ENCODE measurements around the gene MLKL.
A peak's percentile ranks its signal among the peaks of the same experiment; 100 is the strongest.
"Not testable (repeated sequence)": the region's sequence is repeated elsewhere in the genome, so short reads cannot be mapped to it uniquely, and the experiment has no call there.

The MLKL gene

DNA sequence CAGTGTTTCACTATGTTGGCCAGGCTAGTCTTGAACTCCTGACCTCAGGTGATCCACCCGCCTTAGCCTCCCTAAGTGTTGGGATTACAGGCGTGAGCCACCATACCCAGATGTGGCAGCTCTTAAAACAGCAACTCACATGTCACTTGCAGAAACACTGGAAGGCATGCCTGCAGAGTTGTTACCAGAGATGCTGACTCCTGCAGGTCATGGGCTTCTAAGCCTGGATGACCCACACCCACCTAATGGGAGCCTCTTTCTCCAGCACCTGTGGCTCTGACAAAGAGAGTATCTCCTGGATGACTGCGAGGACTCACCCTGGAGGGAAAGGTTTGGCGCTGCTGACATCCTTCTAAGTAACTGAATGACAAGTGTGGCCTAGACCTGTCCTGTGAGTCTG is 22.8 kb downstream of the MLKL start:
- no peaks in the 10 kb centered on the region for H3K27me3 ChIP-seq
- no peaks in the 10 kb centered on the region for H3K9me3 ChIP-seq
- no peak overlapping the region for H3K27ac ChIP-seq
- H3K4me1 ChIP-seq (ENCODE audit: control insufficient read depth in 1 of 2, insufficient read depth in 1 of 2, low read depth in 1 of 2, low read length in 1 of 2) = no peaks in the 10 kb centered on the region
- H3K4me3 ChIP-seq (ENCODE audit: low read depth in 1 of 2, low read length in 1 of 2) = no peak overlapping the region
- H3K36me3 ChIP-seq = peaks cover 100% of the 10 kb centered on the region
- TF ChIP-seq, protein P1, sequence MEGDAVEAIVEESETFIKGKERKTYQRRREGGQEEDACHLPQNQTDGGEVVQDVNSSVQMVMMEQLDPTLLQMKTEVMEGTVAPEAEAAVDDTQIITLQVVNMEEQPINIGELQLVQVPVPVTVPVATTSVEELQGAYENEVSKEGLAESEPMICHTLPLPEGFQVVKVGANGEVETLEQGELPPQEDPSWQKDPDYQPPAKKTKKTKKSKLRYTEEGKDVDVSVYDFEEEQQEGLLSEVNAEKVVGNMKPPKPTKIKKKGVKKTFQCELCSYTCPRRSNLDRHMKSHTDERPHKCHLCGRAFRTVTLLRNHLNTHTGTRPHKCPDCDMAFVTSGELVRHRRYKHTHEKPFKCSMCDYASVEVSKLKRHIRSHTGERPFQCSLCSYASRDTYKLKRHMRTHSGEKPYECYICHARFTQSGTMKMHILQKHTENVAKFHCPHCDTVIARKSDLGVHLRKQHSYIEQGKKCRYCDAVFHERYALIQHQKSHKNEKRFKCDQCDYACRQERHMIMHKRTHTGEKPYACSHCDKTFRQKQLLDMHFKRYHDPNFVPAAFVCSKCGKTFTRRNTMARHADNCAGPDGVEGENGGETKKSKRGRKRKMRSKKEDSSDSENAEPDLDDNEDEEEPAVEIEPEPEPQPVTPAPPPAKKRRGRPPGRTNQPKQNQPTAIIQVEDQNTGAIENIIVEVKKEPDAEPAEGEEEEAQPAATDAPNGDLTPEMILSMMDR (IDR thresholded peaks at IDR 0.05) = no peak

DNA sequence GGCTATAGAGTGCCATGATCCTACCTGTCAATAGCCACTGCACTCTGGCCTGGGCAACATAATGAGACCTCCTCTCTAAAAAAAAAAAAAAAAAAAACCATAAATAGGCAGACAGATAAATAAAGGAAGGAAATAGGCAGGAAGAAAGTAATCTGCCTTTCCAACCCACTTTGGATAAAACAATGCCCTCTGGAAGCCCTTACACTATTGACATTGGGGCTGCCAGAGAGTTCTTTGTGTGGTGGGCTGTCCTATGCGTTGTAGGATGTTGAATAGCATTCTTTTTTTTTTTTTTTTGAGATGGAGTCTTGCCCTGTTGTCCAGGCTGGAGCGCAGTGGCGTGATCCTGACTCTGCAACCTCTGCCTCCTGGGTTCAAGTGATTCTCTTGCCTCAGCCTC is 26.8 kb downstream of the MLKL start:
- H3K36me3 ChIP-seq = peaks cover 86% of the 10 kb centered on the region
- no peak overlapping the region for H3K27ac ChIP-seq
- no peaks in the 10 kb centered on the region for H3K4me1 ChIP-seq (ENCODE audit: control insufficient read depth in 1 of 2, insufficient read depth in 1 of 2, low read depth in 1 of 2, low read length in 1 of 2)
- H3K27me3 ChIP-seq = no peaks in the 10 kb centered on the region
- no peaks in the 10 kb centered on the region for H3K9me3 ChIP-seq
- H3K4me3 ChIP-seq (ENCODE audit: low read depth in 1 of 2, low read length in 1 of 2) = no peak overlapping the region
- TF ChIP-seq, protein P1 (IDR thresholded peaks at IDR 0.05) = no peak

DNA sequence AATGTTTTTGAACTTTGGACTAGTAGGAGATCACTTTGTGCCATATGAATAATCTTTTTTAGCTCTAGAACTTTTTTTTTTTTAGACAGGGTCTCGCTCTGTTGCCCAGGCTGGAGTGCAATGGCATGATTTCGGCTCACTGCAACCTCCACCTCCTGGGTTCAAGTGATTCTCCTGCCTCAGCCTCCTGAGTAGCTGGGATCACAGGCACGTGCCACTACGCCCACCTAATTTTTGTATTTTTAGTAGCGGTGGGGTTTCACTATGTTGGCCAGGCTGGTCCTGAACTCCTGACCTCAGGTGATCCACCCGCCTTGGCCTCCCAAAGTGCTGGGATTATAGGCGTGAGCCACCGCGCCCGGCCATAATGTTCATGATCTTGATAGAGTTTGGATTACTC is 31.8 kb downstream of the MLKL start:
- H3K9me3 ChIP-seq; H3K4me3 ChIP-seq (ENCODE audit: low read depth in 1 of 2, low read length in 1 of 2); H3K27me3 ChIP-seq; H3K27ac ChIP-seq: not testable (repeated sequence)
- peaks cover 41% of the 10 kb centered on the region for H3K36me3 ChIP-seq
- peaks cover 14 to 15% of the 10 kb centered on the region in 2 experiments for H3K4me1 ChIP-seq (ENCODE audit: control insufficient read depth in 1 of 2, insufficient read depth in 1 of 2, low read depth in 1 of 2, low read length in 1 of 2)

DNA sequence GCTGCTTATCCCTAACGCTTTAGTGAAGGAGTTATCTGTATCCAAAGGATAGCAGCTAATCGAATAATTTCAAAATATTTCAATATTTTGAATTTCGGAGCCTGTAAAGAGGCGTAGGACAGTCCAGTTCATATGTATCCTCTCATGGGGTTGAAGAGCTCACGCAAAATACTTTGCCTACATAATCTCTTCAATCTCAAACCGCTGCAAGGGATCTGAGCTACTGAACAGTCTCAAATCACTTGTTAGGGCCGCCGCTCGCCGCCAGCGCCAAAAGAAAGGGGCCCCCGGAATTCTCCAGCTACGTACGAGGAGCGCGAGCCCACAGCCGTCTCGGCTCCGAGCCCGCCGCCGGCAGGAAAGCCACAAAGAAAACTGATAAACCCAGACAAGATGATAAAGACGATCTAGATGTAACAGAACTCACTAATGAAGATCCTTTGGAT is 33.4 kb downstream of the MLKL start:
- Histone ChIP-seq H3K27ac (peak overlapping the region; percentile 72), H3K9me3 (no peaks in the 10 kb centered on the region), H3K27me3 (no peaks in the 10 kb centered on the region), H3K4me1 (ENCODE audit: control insufficient read depth in 1 of 2, insufficient read depth in 1 of 2, low read depth in 1 of 2, low read length in 1 of 2) (peaks cover 14 to 15% of the 10 kb centered on the region in 2 experiments), H3K36me3 (peaks cover 35% of the 10 kb centered on the region), H3K4me3 (ENCODE audit: low read depth in 1 of 2, low read length in 1 of 2) (peak overlapping the region; percentile 64 to 89)
- TF ChIP-seq, protein P1 (IDR thresholded peaks at IDR 0.05) = no peak

DNA sequence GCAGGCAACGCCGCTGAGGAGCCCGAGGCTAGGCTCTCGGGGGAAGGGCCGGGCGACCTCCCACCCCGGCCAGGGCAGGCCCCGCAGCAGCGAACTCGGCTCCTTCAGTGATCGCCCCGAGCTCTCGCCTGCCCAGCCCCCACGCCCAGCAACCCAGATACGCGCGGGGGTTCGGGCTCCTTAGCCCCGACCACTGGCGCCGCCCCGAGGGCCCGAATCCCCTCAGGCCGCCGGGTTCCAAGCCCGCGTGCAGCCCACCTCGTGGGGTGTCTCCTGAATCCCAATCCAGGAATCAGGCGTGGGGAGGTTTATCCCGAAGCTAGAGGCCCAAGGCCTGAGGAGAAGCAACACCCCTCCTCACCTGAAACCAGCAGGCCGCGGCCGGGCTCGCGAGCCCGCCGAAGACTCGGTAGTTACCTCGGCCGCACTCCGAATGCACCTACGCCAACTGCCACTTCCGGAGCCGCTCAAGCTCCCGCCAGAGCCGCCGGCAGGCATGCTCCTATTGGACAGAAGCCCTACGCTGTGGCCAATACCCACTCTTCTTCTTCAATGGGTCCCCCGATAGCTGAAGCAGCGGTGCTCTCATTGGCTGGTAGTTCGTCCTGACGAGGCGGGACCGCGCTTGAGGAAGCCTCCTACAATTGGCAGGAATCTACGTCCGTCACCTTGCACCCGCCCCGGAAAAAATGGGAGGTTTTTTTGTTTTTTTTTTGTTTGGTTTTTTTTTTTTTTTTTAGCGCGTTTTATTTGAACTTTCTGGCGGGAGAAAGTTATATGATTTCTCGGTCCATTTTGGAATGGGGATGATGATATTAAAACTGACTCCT is 34.0 kb downstream of the MLKL start, which contains the start of gene RFWD3:
Gene RFWD3, minus strand, starts transcription at position 453 of the 830 bp plus-strand sequence. CDS start 5,428 bp downstream, outside the sequence.
- peaks cover 14 to 15% of the 10 kb centered on the region in 2 experiments for H3K4me1 ChIP-seq (ENCODE audit: control insufficient read depth in 1 of 2, insufficient read depth in 1 of 2, low read depth in 1 of 2, low read length in 1 of 2)

More for the DNA sequence above, 34.0 kb downstream of the MLKL start, which contains the start of gene RFWD3:
- peaks cover 29% of the 10 kb centered on the region for H3K36me3 ChIP-seq
- TF ChIP-seq, protein P1 (IDR thresholded peaks at IDR 0.05) = no peak
- H3K27ac ChIP-seq = peak within 1 kb of the TSS; percentile 72
- H3K9me3 ChIP-seq = no peaks in the 10 kb centered on the region
- H3K4me3 ChIP-seq (ENCODE audit: low read depth in 1 of 2, low read length in 1 of 2) = peak within 1 kb of the TSS; percentile 64 to 89
- no peaks in the 10 kb centered on the region for H3K27me3 ChIP-seq
